ENCODE data around the gene TSTD1. TPM values are rescaled to one million over a fixed set of nuclear protein-coding genes. Genes with fewer than 3 reads are reported as not detected.
"Not testable (repeated sequence)": the region's sequence is repeated elsewhere in the genome, so short reads cannot be mapped to it uniquely, and the experiment has no call there.

Gene TSTD1
- total RNA-seq, 2 donors from 2014 or later = 45.5 to 45.7 TPM

- peak overlapping the region; percentile 24 for H3K27ac Mint-ChIP-seq
- no peaks in the 10 kb centered on the region for H3K9me3 ChIP-seq (ENCODE audit: control insufficient read depth, low read length, poor library complexity, severe bottlenecking)
- no peaks in the 10 kb centered on the region for H3K27me3 Mint-ChIP-seq
- H3K4me1 Mint-ChIP-seq = peaks cover 23% of the 10 kb centered on the region
- DNase-seq = no peak
- H3K36me3 Mint-ChIP-seq (ENCODE audit: low read depth) = no peaks in the 10 kb centered on the region
- no peak overlapping the region for H3K4me3 Mint-ChIP-seq
- no peak for ATAC-seq
Measured at GRCh38 chr1:161074676-161075368, 36.1 kb upstream of the TSTD1 start.

GRCh38 chr1:161073474-161074121 is 34.8 kb upstream of the TSTD1 start:
- ATAC-seq (no peak), DNase-seq (no peak)
- peaks cover 28% of the 10 kb centered on the region for H3K4me1 Mint-ChIP-seq
- H3K27ac Mint-ChIP-seq = no peak overlapping the region
- no peaks in the 10 kb centered on the region for H3K36me3 Mint-ChIP-seq (ENCODE audit: low read depth)
- H3K27me3 Mint-ChIP-seq = no peaks in the 10 kb centered on the region
- H3K9me3 ChIP-seq (ENCODE audit: control insufficient read depth, low read length, poor library complexity, severe bottlenecking) = no peaks in the 10 kb centered on the region
- H3K4me3 Mint-ChIP-seq = no peak overlapping the region

GRCh38 chr1:161072751-161073449 is 34.1 kb upstream of the TSTD1 start:
- Mint-ChIP-seq H3K27ac (no peak overlapping the region), H3K27me3 (no peaks in the 10 kb centered on the region), H3K4me1 (peaks cover 32% of the 10 kb centered on the region), H3K36me3 (ENCODE audit: low read depth) (no peaks in the 10 kb centered on the region), H3K4me3 (no peak overlapping the region)
- no peak for ATAC-seq
- no peaks in the 10 kb centered on the region for H3K9me3 ChIP-seq (ENCODE audit: control insufficient read depth, low read length, poor library complexity, severe bottlenecking)
- DNase-seq = no peak

GRCh38 chr1:161071886-161072371 is 33.2 kb upstream of the TSTD1 start:
- no peaks in the 10 kb centered on the region for H3K9me3 ChIP-seq (ENCODE audit: control insufficient read depth, low read length, poor library complexity, severe bottlenecking)
- no peaks in the 10 kb centered on the region for H3K27me3 Mint-ChIP-seq
- peaks cover 41% of the 10 kb centered on the region for H3K4me1 Mint-ChIP-seq
- peaks cover 4% of the 10 kb centered on the region for H3K36me3 Mint-ChIP-seq (ENCODE audit: low read depth)
- DNase-seq = peak in 2 of 3 donors; percentile 20 to 27
- no peak overlapping the region for H3K4me3 Mint-ChIP-seq
- peak overlapping the region; percentile 99 for H3K27ac Mint-ChIP-seq
- no peak for ATAC-seq

GRCh38 chr1:161070761-161071160 is 32.0 kb upstream of the TSTD1 start:
- Mint-ChIP-seq H3K4me1 (peaks cover 47% of the 10 kb centered on the region), H3K27me3 (no peaks in the 10 kb centered on the region), H3K27ac (peak overlapping the region; percentile 99), H3K36me3 (ENCODE audit: low read depth) (peaks cover 8% of the 10 kb centered on the region), H3K4me3 (no peak overlapping the region)
- ATAC-seq (no peak), DNase-seq (no peak)
- H3K9me3 ChIP-seq (ENCODE audit: control insufficient read depth, low read length, poor library complexity, severe bottlenecking) = no peaks in the 10 kb centered on the region

- ATAC-seq (peak; percentile 82), DNase-seq (peak; percentile 57 to 69 (median 64))
- peak within 1 kb of the TSS; percentile 99 for H3K27ac Mint-ChIP-seq
- H3K4me3 Mint-ChIP-seq = peak within 1 kb of the TSS; percentile 99
- peaks cover 47% of the 10 kb centered on the region for H3K4me1 Mint-ChIP-seq
- H3K36me3 Mint-ChIP-seq (ENCODE audit: low read depth) = peaks cover 8% of the 10 kb centered on the region
- no peaks in the 10 kb centered on the region for H3K9me3 ChIP-seq (ENCODE audit: control insufficient read depth, low read length, poor library complexity, severe bottlenecking)
- H3K27me3 Mint-ChIP-seq = no peaks in the 10 kb centered on the region
Measured at GRCh38 chr1:161069731-161070270, 31.0 kb upstream of the TSTD1 start, which contains the start of gene ARHGAP30. Gene ARHGAP30 (minus strand): TSS chr1:161069891. CDS start chr1:161069624, 267 bp downstream.

- Mint-ChIP-seq H3K27ac (peak overlapping the region; percentile 99), H3K27me3 (no peaks in the 10 kb centered on the region), H3K4me1 (peaks cover 51% of the 10 kb centered on the region), H3K36me3 (ENCODE audit: low read depth) (peaks cover 10% of the 10 kb centered on the region), H3K4me3 (peak overlapping the region; percentile 99)
- ATAC-seq (no peak), DNase-seq (no peak)
- no peaks in the 10 kb centered on the region for H3K9me3 ChIP-seq (ENCODE audit: control insufficient read depth, low read length, poor library complexity, severe bottlenecking)
Measured at GRCh38 chr1:161069241-161069640, 30.5 kb upstream of the TSTD1 start.

- H3K27ac Mint-ChIP-seq = peak overlapping the region; percentile 99
- H3K4me3 Mint-ChIP-seq = peak overlapping the region; percentile 99
- H3K36me3 Mint-ChIP-seq (ENCODE audit: low read depth) = peaks cover 13% of the 10 kb centered on the region
- H3K4me1 Mint-ChIP-seq = peaks cover 58% of the 10 kb centered on the region
- no peaks in the 10 kb centered on the region for H3K9me3 ChIP-seq (ENCODE audit: control insufficient read depth, low read length, poor library complexity, severe bottlenecking)
- DNase-seq (peak; percentile 60 to 81 (median 68)), ATAC-seq (peak; percentile 80)
- no peaks in the 10 kb centered on the region for H3K27me3 Mint-ChIP-seq
Measured at GRCh38 chr1:161068306-161069234, 29.8 kb upstream of the TSTD1 start.

- H3K9me3 ChIP-seq (ENCODE audit: control insufficient read depth, low read length, poor library complexity, severe bottlenecking) = no peaks in the 10 kb centered on the region
- H3K36me3 Mint-ChIP-seq (ENCODE audit: low read depth) = peaks cover 18% of the 10 kb centered on the region
- peak overlapping the region; percentile 99 for H3K27ac Mint-ChIP-seq
- ATAC-seq (no peak), DNase-seq (no peak)
- H3K4me3 Mint-ChIP-seq = peak overlapping the region; percentile 99
- no peaks in the 10 kb centered on the region for H3K27me3 Mint-ChIP-seq
- peaks cover 59% of the 10 kb centered on the region for H3K4me1 Mint-ChIP-seq
Measured at GRCh38 chr1:161066694-161067093, 27.9 kb upstream of the TSTD1 start.

- not testable (repeated sequence) for DNase-seq; H3K27me3 Mint-ChIP-seq; H3K9me3 ChIP-seq (ENCODE audit: control insufficient read depth, low read length, poor library complexity, severe bottlenecking); ATAC-seq
- peak overlapping the region; percentile 99 for H3K27ac Mint-ChIP-seq
- H3K4me3 Mint-ChIP-seq = peak overlapping the region; percentile 99
- peaks cover 60% of the 10 kb centered on the region for H3K4me1 Mint-ChIP-seq
- peaks cover 18% of the 10 kb centered on the region for H3K36me3 Mint-ChIP-seq (ENCODE audit: low read depth)
Measured at GRCh38 chr1:161065681-161066080, 26.9 kb upstream of the TSTD1 start.

- not testable (repeated sequence) for DNase-seq; H3K27me3 Mint-ChIP-seq; ATAC-seq; H3K9me3 ChIP-seq (ENCODE audit: control insufficient read depth, low read length, poor library complexity, severe bottlenecking)
- H3K4me1 Mint-ChIP-seq = peaks cover 61% of the 10 kb centered on the region
- peaks cover 22% of the 10 kb centered on the region for H3K36me3 Mint-ChIP-seq (ENCODE audit: low read depth)
- H3K4me3 Mint-ChIP-seq = peak overlapping the region; percentile 88
- H3K27ac Mint-ChIP-seq = peak overlapping the region; percentile 99
Measured at GRCh38 chr1:161063936-161064335, 25.2 kb upstream of the TSTD1 start.

- Mint-ChIP-seq H3K4me3 (no peak overlapping the region), H3K27me3 (no peaks in the 10 kb centered on the region), H3K4me1 (peaks cover 46% of the 10 kb centered on the region), H3K36me3 (ENCODE audit: low read depth) (peaks cover 18% of the 10 kb centered on the region), H3K27ac (peak overlapping the region; percentile 75)
- no peaks in the 10 kb centered on the region for H3K9me3 ChIP-seq (ENCODE audit: control insufficient read depth, low read length, poor library complexity, severe bottlenecking)
- no peak for ATAC-seq
- no peak for DNase-seq
Measured at GRCh38 chr1:161061419-161061818, 22.7 kb upstream of the TSTD1 start.
